ENCODE data around the gene ANKRD52. TPM values are rescaled to one million over a fixed set of nuclear protein-coding genes. Genes with fewer than 3 reads are reported as not detected.

ANKRD52 gene
- total and polyA plus RNA-seq, 9 of the 15 experiments (the other 6 are each of a cell fraction or from before 2014, with no cell fraction given), result 0.52 to 46.8 (median 7.9) TPM

DNA sequence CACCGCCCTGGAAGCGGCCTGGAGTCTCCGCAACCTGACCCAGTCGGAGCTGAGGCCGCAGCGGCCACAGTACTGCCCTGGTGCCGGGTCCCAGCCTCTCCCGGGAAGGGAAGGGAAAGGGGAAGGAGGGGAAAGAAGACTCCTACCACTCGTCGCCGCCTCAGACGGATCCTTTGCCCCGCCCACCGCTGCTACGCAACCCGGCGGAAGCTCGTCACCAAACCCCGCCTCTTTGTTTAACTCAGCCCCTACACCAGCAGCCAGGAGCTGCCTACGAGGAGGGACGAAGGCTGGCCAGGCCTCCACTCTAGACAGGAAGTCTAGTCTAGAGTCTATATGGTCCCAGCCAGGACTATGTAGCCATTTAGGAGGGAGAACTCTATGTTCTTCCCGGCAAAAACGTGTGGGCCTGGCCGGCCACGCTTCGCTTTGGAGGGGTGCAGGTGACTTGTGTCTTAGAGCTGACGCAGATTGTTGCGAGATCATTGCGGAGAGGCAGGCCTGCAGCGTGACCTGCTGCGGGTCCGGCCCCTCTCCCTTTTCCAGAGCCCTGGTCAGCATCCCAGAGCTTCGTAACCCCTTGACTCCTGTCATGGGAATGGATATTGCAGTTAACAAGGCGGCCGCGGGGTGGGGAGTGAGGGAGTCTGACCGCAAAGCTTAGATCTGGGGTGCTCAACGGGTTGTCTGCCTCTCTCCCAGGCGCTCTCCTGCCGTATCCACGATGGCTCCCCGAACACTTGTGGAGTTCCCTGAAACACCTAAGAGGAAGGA is 36.2 kb downstream of the ANKRD52 start, which contains the start of gene RNF41 (continued):
- TF ChIP-seq, protein P1, sequence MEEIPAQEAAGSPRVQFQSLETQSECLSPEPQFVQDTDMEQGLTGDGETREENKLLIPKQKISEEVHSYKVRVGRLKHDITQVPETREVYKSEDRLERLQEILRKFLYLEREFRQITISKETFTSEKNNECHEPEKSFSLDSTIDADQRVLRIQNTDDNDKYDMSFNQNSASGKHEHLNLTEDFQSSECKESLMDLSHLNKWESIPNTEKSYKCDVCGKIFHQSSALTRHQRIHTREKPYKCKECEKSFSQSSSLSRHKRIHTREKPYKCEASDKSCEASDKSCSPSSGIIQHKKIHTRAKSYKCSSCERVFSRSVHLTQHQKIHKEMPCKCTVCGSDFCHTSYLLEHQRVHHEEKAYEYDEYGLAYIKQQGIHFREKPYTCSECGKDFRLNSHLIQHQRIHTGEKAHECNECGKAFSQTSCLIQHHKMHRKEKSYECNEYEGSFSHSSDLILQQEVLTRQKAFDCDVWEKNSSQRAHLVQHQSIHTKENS (CRISPR knock-in tag; IDR thresholded peaks at IDR 0.05), result no peak
- no peak for TF ChIP-seq DNMT1 (IDR thresholded peaks at IDR 0.05)
- TF ChIP-seq GABPB2 (CRISPR knock-in tag; conservative IDR thresholded peaks at IDR 0.05), result no peak
- TF ChIP-seq ZNF316 (IDR thresholded peaks at IDR 0.05), result no peak
- no peak for TF ChIP-seq ZNF354B (CRISPR knock-in tag; IDR thresholded peaks at IDR 0.05)
- TF ChIP-seq NBN (IDR thresholded peaks at IDR 0.05; ENCODE audit: low read depth), result peak; percentile 31; the same call in 1 of the 2 replicates
- TF ChIP-seq NFIX (CRISPR knock-in tag; IDR thresholded peaks at IDR 0.05; ENCODE audit: low read depth), result no peak
- TF ChIP-seq ZNF445 (CRISPR knock-in tag; IDR thresholded peaks at IDR 0.05; ENCODE audit: low read depth), result no peak
- TF ChIP-seq RBFOX2 (IDR thresholded peaks at IDR 0.05; ENCODE audit: low read depth, low read length), result peak; percentile 88
- TF ChIP-seq ESRRA (IDR thresholded peaks at IDR 0.05; ENCODE audit: borderline replicate concordance, low read depth), result peak; percentile 56; the same call in 1 of the 2 replicates
- TF ChIP-seq, protein P2, sequence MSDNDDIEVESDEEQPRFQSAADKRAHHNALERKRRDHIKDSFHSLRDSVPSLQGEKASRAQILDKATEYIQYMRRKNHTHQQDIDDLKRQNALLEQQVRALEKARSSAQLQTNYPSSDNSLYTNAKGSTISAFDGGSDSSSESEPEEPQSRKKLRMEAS (CRISPR knock-in tag; IDR thresholded peaks at IDR 0.05), result peak; percentile 76
- no peak for TF ChIP-seq ZNF764 (CRISPR knock-in tag; IDR thresholded peaks at IDR 0.05; ENCODE audit: low read depth)
- no peak for TF ChIP-seq ZKSCAN1 (IDR thresholded peaks at IDR 0.05; ENCODE audit: low read depth, low read length)
- no peak for TF ChIP-seq LEF1 (IDR thresholded peaks at IDR 0.05)
- TF ChIP-seq, protein P3, sequence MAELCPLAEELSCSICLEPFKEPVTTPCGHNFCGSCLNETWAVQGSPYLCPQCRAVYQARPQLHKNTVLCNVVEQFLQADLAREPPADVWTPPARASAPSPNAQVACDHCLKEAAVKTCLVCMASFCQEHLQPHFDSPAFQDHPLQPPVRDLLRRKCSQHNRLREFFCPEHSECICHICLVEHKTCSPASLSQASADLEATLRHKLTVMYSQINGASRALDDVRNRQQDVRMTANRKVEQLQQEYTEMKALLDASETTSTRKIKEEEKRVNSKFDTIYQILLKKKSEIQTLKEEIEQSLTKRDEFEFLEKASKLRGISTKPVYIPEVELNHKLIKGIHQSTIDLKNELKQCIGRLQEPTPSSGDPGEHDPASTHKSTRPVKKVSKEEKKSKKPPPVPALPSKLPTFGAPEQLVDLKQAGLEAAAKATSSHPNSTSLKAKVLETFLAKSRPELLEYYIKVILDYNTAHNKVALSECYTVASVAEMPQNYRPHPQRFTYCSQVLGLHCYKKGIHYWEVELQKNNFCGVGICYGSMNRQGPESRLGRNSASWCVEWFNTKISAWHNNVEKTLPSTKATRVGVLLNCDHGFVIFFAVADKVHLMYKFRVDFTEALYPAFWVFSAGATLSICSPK (IDR thresholded peaks at IDR 0.05; ENCODE audit: borderline replicate concordance), result no peak
- TF ChIP-seq, protein P4, sequence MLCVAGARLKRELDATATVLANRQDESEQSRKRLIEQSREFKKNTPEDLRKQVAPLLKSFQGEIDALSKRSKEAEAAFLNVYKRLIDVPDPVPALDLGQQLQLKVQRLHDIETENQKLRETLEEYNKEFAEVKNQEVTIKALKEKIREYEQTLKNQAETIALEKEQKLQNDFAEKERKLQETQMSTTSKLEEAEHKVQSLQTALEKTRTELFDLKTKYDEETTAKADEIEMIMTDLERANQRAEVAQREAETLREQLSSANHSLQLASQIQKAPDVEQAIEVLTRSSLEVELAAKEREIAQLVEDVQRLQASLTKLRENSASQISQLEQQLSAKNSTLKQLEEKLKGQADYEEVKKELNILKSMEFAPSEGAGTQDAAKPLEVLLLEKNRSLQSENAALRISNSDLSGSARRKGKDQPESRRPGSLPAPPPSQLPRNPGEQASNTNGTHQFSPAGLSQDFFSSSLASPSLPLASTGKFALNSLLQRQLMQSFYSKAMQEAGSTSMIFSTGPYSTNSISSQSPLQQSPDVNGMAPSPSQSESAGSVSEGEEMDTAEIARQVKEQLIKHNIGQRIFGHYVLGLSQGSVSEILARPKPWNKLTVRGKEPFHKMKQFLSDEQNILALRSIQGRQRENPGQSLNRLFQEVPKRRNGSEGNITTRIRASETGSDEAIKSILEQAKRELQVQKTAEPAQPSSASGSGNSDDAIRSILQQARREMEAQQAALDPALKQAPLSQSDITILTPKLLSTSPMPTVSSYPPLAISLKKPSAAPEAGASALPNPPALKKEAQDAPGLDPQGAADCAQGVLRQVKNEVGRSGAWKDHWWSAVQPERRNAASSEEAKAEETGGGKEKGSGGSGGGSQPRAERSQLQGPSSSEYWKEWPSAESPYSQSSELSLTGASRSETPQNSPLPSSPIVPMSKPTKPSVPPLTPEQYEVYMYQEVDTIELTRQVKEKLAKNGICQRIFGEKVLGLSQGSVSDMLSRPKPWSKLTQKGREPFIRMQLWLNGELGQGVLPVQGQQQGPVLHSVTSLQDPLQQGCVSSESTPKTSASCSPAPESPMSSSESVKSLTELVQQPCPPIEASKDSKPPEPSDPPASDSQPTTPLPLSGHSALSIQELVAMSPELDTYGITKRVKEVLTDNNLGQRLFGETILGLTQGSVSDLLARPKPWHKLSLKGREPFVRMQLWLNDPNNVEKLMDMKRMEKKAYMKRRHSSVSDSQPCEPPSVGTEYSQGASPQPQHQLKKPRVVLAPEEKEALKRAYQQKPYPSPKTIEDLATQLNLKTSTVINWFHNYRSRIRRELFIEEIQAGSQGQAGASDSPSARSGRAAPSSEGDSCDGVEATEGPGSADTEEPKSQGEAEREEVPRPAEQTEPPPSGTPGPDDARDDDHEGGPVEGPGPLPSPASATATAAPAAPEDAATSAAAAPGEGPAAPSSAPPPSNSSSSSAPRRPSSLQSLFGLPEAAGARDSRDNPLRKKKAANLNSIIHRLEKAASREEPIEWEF (CRISPR knock-in tag; IDR thresholded peaks at IDR 0.05), result no peak
- no peak for TF ChIP-seq NR2F6 (CRISPR knock-in tag; IDR thresholded peaks at IDR 0.05)
- no peak for TF ChIP-seq TAF9B (IDR thresholded peaks at IDR 0.05; ENCODE audit: partially characterized antibody)

Data from K562 (cell line).